GM12878 (cell line): ENCODE results near the gene COL18A1. TPM values are rescaled to one million over a fixed set of nuclear protein-coding genes. Genes with fewer than 3 reads are reported as not detected.

Experiments
- ATAC-seq: fragments of 200-7000 bp; cut with Tn5 transposase; 3 replicates; pipeline ENCODE4 v1.9.1; 2020; ENCODE audit warnings: mild to moderate bottlenecking, moderate library complexity
- BruUV-seq: library from RNA; stranded (reverse); fragments of 400-500 nt; replicated peaks from 2 replicates; lab custom pipeline; 2021; lab: Mats Ljungman, UMichigan
- CTCF ChIA-PET: fragments of 300-600 bp; sonication (Branson Sonifier 250); formaldehyde crosslinking; extraction: SDS; loops from one replicate; lab custom pipeline; 2021; ENCODE audit warnings: inconsistent platforms; lab: Yijun Ruan, JAX
- POLR2A ChIA-PET: fragments of 350-600 bp; formaldehyde crosslinking; extraction: SDS; loops from one replicate; lab custom pipeline; 2021; ENCODE audit warnings: inconsistent platforms; lab: Charles Lee
- RAD21 ChIA-PET: fragments of 300-600 bp; sonication (Branson Sonifier 250); formaldehyde crosslinking; loops from one replicate; lab custom pipeline; 2023; ENCODE audit warnings: antibody characterized with exemption; ENCODE audit not compliant: unreplicated experiment; lab: Charles Lee
- SMC1A ChIA-PET: fragments of 300-600 bp; sonication (Branson Sonifier 250); formaldehyde crosslinking; loops from one replicate; lab custom pipeline; 2023; ENCODE audit not compliant: unreplicated experiment, uncharacterized antibody; lab: Charles Lee
- DNase-seq: peaks from one replicate; pipeline ENCODE4 v3.0.0-alpha.2; 2011; ENCODE audit warnings: low read depth, low spot score
- FAIRE-seq: peaks from 3 replicates; lab custom pipeline; 2011; peaks lifted over from hg19 to GRCh38; lab: Jason Lieb, UNC
- H2AFZ ChIP-seq: 2 replicates; pipeline ENCODE4 v1.6.0; 2011; ENCODE audit warnings: low read depth, low read length, control low read depth; ENCODE audit not compliant: control insufficient read depth
- H3K27ac ChIP-seq: 2 replicates; pipeline ENCODE4 v1.5.1; 2011; ENCODE audit warnings: control low read depth; ENCODE audit not compliant: control insufficient read depth, insufficient read depth
- H3K27me3 ChIP-seq, 2 experiments: replicated peaks in 1 of 2; 2 replicates each; pipeline versions ENCODE4 v1.6.0 to v1.6.1; 2011; ENCODE audit warnings: low read length in 1 of 2; ENCODE audit not compliant: control insufficient read depth in 2 of 2, insufficient read depth in 2 of 2
- H3K36me3 ChIP-seq, 2 experiments: 2 replicates each; pipeline ENCODE4 v1.5.1; 2011; ENCODE audit warnings: low read length in 1 of 2; ENCODE audit not compliant: control insufficient read depth in 2 of 2, insufficient read depth in 2 of 2
- H3K4me1 ChIP-seq: 2 replicates; pipeline ENCODE4 v1.6.1; 2011; ENCODE audit warnings: mild to moderate bottlenecking, low read length, moderate library complexity, mixed read lengths; ENCODE audit not compliant: control insufficient read depth, insufficient read depth
- H3K4me2 ChIP-seq: 2 replicates; pipeline ENCODE4 v1.6.0; 2011; ENCODE audit warnings: control low read depth; ENCODE audit not compliant: control insufficient read depth, insufficient read depth
- H3K4me3 ChIP-seq: fragments of 200-600 bp; sonication (generic); 2 replicates; pipeline ENCODE4 v1.5.1; 2016
- H3K79me2 ChIP-seq: 2 replicates; pipeline ENCODE4 v1.6.0; 2011; ENCODE audit warnings: low read length; ENCODE audit not compliant: control insufficient read depth, insufficient read depth
- H3K9ac ChIP-seq: 2 replicates; pipeline ENCODE4 v1.8.0; 2011; ENCODE audit warnings: low read length, control low read depth, mixed read lengths; ENCODE audit not compliant: control insufficient read depth, insufficient read depth
- H3K9me3 ChIP-seq: replicated peaks from 3 replicates; pipeline ENCODE4 v1.5.1; 2011; ENCODE audit warnings: mild to moderate bottlenecking, low read length; ENCODE audit not compliant: control insufficient read depth, insufficient read depth
- H4K20me1 ChIP-seq: 2 replicates; pipeline ENCODE4 v1.6.0; 2011; ENCODE audit not compliant: control insufficient read depth, insufficient read depth
- ATF7 ChIP-seq: fragments of 450-650 bp; IDR thresholded peaks from 2 replicates; pipeline ENCODE4 v1.6.1; 2016; ENCODE audit warnings: low read depth, mild to moderate bottlenecking
- CHD2 ChIP-seq: IDR thresholded peaks from 2 replicates; pipeline ENCODE4 v1.6.1; 2011; ENCODE audit warnings: low read depth, low read length, improper control_type of control experiment, borderline replicate concordance
- EGR1 ChIP-seq, 2 experiments: IDR thresholded peaks; 1 replicate in 1 of 2; 2 replicates in 1 of 2; pipeline ENCODE4 v1.6.1; 2011 to 2012; ENCODE audit warnings: low read depth in 2 of 2, low read length in 2 of 2, borderline replicate concordance in 1 of 2, mild to moderate bottlenecking in 1 of 2, moderate library complexity in 1 of 2
- PBX3 ChIP-seq: IDR thresholded peaks from 2 replicates; pipeline ENCODE4 v1.6.1; 2011; ENCODE audit warnings: mild to moderate bottlenecking, low read depth, low read length, moderate library complexity; ENCODE audit not compliant: insufficient replicate concordance
- SMARCA5 ChIP-seq: fragments of 450-650 bp; IDR thresholded peaks from 2 replicates; pipeline ENCODE4 v1.6.1; 2017; ENCODE audit warnings: mild to moderate bottlenecking
- SPI1 ChIP-seq: IDR thresholded peaks from 2 replicates; pipeline ENCODE4 v1.6.1; 2011; ENCODE audit warnings: low read depth, mild to moderate bottlenecking, low read length, moderate library complexity, borderline replicate concordance; ENCODE audit not compliant: insufficient read depth
- SUPT20H ChIP-seq: IDR thresholded peaks from 2 replicates; pipeline ENCODE4 v1.6.1; 2011; ENCODE audit warnings: low read depth, mild to moderate bottlenecking, low read length, moderate library complexity, borderline replicate concordance; ENCODE audit not compliant: control insufficient read depth
- SUZ12 ChIP-seq: fragments of 200-600 bp; sonication (generic); IDR thresholded peaks from one replicate; pipeline ENCODE4 v1.6.1; 2018; ENCODE audit warnings: antibody characterized with exemption, mild to moderate bottlenecking; ENCODE audit not compliant: unreplicated experiment
- ZBTB40 ChIP-seq: fragments of 450-650 bp; IDR thresholded peaks from 2 replicates; pipeline ENCODE4 v1.6.1; 2016; ENCODE audit warnings: mild to moderate bottlenecking, moderate library complexity, borderline replicate concordance
- ZNF274 ChIP-seq: IDR thresholded peaks from one replicate; pipeline ENCODE4 v1.8.0; 2011; ENCODE audit not compliant: insufficient read length, insufficient read depth
- WGBS: methylation state at CpG from one replicate; pipeline ENCODE4 v1.1.6; 2016; ENCODE audit warnings: low lambda C conversion rate; ENCODE audit not compliant: insufficient replicate concordance, insufficient coverage; ENCODE audit errors: missing lambda C conversion rate; 5-methylcytosine and 5-hydroxymethylcytosine counted together
- in situ Hi-C: fragments of 300-500 bp; cut with MboI; formaldehyde crosslinking; loops from 9 replicates; pipeline ENCODE4 v1.14.3; 2018; ENCODE audit warnings: mixed read lengths
- intact Hi-C: fragments of 100-400 bp; cut with micrococcal nuclease; formaldehyde crosslinking; loops from one replicate; pipeline ENCODE4 v1.14.2; 2022; ENCODE audit not compliant: unreplicated experiment
- polyA plus RNA-seq, 11 experiments: library from polyadenylated mRNA; depleted of rRNA in 4 of 11; unstranded in 6 of 11; stranded (reverse) in 5 of 11; fragments of >200 nt; fragmentation: Nextera tagmentation in 4 of 11; fragmentation: Illumina TruSeq in 1 of 11; extraction: Ambion mirVana in 4 of 11; extraction: Trizol in 1 of 11; gene quantifications; 1 replicate in 1 of 11; 2 replicates in 10 of 11; pipeline versions ENCODE4 v1.2.1 to v1.2.3, GENCODE V29; 2011 to 2016; ENCODE audit warnings: inconsistent platforms in 2 of 11, missing spikeins in 2 of 11, low read depth in 1 of 11
- total RNA-seq, 4 experiments: library from RNA; depleted of rRNA in 3 of 4; stranded (reverse); fragments of >200 nt in 3 of 4; fragmentation: Illumina TruSeq in 1 of 4; extraction: Trizol in 1 of 4; gene quantifications; 2 replicates each; pipeline versions ENCODE4 v1.2.1 to v1.2.3, GENCODE V29; 2013 to 2021
- TF ChIP-seq, protein P1 (sequence below): IDR thresholded peaks from 2 replicates; pipeline ENCODE4 v1.6.1; 2012; ENCODE audit warnings: low read length, inconsistent platforms
- TF ChIP-seq, protein P2 (sequence below): fragments of 150-350 bp; IDR thresholded peaks from 2 replicates; pipeline ENCODE4 v1.6.1; 2014; ENCODE audit warnings: mild to moderate bottlenecking, low read depth, low read length

COL18A1 gene
- total and polyA plus RNA-seq, 10 of the 15 experiments (the other 5 are each of a cell fraction or from before 2014, with no cell fraction given): under 0.01 to 0.49 (median 0.09) TPM; not detected in 3

DNA sequence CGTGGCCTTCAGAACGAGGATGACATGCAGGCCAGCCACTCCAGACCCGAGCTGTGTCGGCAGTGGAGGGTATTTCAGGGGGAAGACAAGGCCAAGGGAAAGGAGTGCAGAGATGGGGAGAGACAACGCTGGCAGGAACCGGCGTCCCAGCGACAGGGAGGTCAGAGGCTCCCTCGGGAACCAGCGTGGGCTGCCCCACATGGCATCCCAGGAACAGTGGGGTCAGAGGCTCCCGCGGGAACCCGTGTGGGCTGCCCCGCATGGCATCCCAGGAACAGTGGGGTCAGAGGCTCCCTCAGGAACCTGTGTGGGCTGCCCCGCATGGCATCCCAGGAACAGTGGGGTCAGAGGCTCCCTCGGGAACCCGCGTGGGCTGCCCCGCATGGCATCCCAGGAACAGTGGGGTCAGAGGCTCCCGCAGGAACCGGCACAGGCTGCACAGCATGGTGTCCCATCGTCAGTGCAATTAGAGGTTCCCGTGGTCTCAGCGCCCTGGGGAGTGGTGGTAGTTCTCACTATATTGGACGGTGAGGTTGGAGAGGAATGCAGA is 94.3 kb downstream of the COL18A1 start (continued):
- no peak for TF ChIP-seq SUZ12
- TF ChIP-seq SMARCA5: no peak
- TF ChIP-seq SUPT20H: no peak
- TF ChIP-seq PBX3: no peak
- no peak for TF ChIP-seq CHD2
- no peak for TF ChIP-seq EGR1 (IDR thresholded peaks at IDR 0.05; ENCODE audit: borderline replicate concordance in 1 of 2, low read depth in 2 of 2, low read length in 2 of 2)

DNA sequence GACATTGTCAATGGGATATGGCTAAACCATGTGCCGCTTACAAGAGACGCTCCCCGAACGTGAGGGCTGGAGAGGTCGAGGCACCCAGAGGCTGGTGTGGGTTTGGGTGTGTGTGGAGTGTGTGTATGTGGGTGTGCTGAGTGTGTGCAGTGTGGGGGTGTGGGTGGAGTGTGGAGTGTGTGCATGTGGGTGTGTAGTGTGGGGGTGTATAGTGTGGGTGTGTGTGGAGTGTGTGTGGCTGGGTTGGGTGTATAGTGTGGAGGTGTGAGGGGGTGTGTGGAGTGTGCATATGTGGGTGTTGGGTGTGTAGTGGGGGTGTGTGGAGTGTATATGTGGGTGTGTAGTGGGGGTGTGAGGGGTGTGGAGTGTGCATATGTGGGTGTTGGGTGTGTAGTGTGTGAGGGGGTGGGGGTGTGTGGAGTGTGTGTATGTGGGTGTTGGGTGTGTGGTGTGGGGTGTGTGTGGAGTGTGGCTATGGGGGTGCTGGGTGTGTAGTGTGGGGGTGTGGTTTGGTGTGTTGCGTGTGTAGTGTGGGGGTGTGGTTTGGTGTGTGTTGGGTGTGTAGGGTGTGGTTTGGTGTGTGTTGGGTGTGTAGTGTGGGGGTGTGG is 95.1 kb downstream of the COL18A1 start:
- no peak overlapping the region for H3K4me3 ChIP-seq
- 67% methylated on average over 6 of the region's 6 CpGs for WGBS
- H3K79me2 ChIP-seq: no peaks in the 10 kb centered on the region
- no peak overlapping the region for H3K9ac ChIP-seq
- H3K27me3 ChIP-seq: no peaks in the 10 kb centered on the region
- FAIRE-seq (no peak), DNase-seq (no peak), ATAC-seq (no peak)
- no peaks in the 10 kb centered on the region; the same call in 2 of the 3 replicates for H3K9me3 ChIP-seq
- in situ Hi-C loops (no loop called here), intact Hi-C loops (no loop called here)
- no peak overlapping the region for H2AFZ ChIP-seq
- no peaks in the 10 kb centered on the region for H4K20me1 ChIP-seq
- BruUV-seq: no TSS peak
- no peak overlapping the region for H3K27ac ChIP-seq
- ChIA-PET RAD21 (no interaction called here), SMC1A (no interaction called here), POLR2A (no interaction called here), CTCF (no interaction called here)
- no peaks in the 10 kb centered on the region for H3K36me3 ChIP-seq
- H3K4me2 ChIP-seq: no peak overlapping the region
- peaks cover 2% of the 10 kb centered on the region; the same call in 1 of the 2 replicates for H3K4me1 ChIP-seq
- TF ChIP-seq SPI1: no peak
- TF ChIP-seq ZBTB40: no peak
- no peak for TF ChIP-seq ATF7
- TF ChIP-seq, protein P1, sequence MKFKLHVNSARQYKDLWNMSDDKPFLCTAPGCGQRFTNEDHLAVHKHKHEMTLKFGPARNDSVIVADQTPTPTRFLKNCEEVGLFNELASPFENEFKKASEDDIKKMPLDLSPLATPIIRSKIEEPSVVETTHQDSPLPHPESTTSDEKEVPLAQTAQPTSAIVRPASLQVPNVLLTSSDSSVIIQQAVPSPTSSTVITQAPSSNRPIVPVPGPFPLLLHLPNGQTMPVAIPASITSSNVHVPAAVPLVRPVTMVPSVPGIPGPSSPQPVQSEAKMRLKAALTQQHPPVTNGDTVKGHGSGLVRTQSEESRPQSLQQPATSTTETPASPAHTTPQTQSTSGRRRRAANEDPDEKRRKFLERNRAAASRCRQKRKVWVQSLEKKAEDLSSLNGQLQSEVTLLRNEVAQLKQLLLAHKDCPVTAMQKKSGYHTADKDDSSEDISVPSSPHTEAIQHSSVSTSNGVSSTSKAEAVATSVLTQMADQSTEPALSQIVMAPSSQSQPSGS: no peak
- TF ChIP-seq ZNF274: no peak
- TF ChIP-seq, protein P2, sequence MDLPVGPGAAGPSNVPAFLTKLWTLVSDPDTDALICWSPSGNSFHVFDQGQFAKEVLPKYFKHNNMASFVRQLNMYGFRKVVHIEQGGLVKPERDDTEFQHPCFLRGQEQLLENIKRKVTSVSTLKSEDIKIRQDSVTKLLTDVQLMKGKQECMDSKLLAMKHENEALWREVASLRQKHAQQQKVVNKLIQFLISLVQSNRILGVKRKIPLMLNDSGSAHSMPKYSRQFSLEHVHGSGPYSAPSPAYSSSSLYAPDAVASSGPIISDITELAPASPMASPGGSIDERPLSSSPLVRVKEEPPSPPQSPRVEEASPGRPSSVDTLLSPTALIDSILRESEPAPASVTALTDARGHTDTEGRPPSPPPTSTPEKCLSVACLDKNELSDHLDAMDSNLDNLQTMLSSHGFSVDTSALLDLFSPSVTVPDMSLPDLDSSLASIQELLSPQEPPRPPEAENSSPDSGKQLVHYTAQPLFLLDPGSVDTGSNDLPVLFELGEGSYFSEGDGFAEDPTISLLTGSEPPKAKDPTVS: no peak
